ENCODE results near the gene TYW1B. TPM values are rescaled to one million over a fixed set of nuclear protein-coding genes. Genes with fewer than 3 reads are reported as not detected.
"Not testable (repeated sequence)": the region's sequence is repeated elsewhere in the genome, so short reads cannot be mapped to it uniquely, and the experiment has no call there.

TYW1B gene
- total RNA-seq, 1 experiment from 2014 or later = 3.0 TPM

DNA sequence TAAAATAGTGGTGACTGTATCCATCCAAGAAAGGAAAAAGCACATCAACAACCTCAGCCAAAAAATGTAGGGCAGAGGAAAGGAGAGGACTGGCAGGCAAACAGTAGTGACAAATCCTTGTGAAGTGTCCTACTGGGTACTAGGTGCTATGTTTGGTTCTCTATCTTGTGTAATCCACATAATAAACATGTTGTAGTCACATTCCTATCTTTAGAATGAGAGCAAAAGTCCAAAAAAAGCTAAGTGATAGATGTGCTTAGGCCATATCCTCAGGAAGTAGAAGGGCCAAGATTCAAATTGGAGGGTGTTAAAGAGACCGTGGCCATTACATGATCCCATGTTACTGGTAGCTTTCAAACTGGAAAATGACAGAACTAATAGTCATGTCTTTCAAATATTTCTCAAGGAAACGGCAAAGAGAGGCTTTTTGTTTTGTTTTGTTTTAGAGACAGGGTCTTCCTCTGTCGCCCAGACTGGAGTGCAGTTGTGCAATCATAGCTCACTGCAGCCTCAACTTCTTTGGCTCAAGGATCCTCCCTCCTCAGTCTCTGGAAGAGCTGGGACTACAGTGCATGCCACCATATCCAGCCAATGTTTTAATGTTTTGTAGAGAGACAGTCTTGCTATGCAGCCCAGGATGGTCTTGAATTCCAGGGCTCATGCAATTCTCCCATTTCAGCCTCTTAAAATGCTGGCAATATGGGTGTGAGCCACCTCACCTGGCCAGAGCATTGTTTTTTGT, 244.2 kb downstream of the TYW1B start:
- DNase-seq; H4K20me1 ChIP-seq (ENCODE audit: insufficient read depth); H3K79me2 ChIP-seq (ENCODE audit: low read depth); H3K9me2 ChIP-seq (ENCODE audit: insufficient read depth); H2AFZ ChIP-seq; H3K9me3 ChIP-seq (ENCODE audit: insufficient read depth, low read depth); intact Hi-C loops (cut with micrococcal nuclease; ENCODE audit: unreplicated experiment); H3F3A ChIP-seq (ENCODE audit: insufficient read depth, low read depth); H3K4me3 ChIP-seq; H3K27ac ChIP-seq; H3K36me3 ChIP-seq (ENCODE audit: low read depth); H3K27me3 ChIP-seq (ENCODE audit: insufficient read depth, low read depth); H3K4me2 ChIP-seq; CTCF ChIA-PET; H3K4me1 ChIP-seq (replicated peaks; ENCODE audit: insufficient read depth); POLR2A ChIA-PET (ENCODE audit: unreplicated experiment); BruUV-seq (replicated peaks): not testable (repeated sequence)

DNA sequence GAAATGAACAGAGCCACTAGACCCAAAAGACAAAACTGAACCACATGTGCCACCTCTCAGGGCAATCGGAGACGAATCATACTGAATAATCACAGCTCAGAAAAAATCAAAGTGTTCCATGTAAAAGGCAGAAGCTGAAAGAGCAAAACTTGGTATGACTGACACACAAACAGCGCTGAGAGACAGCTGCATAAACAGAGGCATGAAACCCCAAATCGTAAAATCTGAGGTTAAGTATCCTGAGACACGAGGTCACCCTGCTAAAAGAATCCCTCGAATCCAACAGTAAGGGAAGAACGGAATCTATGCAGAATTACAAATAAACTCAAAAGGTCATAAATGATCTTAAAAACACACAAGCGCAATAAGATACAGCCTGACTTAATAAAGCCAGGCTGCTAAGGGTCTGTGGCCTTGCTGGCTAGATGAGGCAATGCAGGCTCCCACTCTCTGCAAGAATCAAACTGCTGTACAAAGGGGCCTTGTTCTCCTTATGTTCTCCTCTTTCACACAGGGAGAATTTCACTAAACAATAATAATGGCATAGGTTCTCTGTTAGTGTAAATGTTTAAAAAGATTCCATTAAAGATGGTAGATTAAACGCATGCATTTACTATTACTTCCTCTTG, 247.7 kb downstream of the TYW1B start:
- BruUV-seq (replicated peaks); POLR2A ChIA-PET (ENCODE audit: unreplicated experiment): not testable (repeated sequence)

DNA sequence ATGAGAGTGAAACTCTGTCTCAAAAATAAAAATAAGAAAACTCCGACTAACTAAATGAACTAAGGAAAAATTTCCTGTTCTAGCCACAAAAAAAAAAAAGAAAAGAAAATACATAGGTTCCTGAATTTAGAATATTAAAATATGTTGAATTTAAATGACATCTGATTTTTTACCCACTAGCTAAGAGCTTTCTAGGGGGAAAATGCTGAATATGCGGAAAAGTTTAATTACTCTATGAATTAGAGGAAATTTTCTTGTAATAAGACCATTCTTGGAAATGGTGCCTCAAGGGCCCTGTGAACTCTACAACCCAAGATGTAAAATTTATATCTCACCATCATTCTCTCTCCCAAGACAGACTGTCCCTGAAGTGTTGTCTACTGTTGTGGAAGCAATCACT, 250.9 kb downstream of the TYW1B start:
- no peaks in the 10 kb centered on the region for H3K27me3 ChIP-seq (ENCODE audit: insufficient read depth, low read depth)
- H3K79me2 ChIP-seq (ENCODE audit: low read depth) = no peaks in the 10 kb centered on the region
- TF ChIP-seq EZH2 (IDR thresholded peaks at IDR 0.05; ENCODE audit: low read depth) = no peak
- TF ChIP-seq, protein P1, sequence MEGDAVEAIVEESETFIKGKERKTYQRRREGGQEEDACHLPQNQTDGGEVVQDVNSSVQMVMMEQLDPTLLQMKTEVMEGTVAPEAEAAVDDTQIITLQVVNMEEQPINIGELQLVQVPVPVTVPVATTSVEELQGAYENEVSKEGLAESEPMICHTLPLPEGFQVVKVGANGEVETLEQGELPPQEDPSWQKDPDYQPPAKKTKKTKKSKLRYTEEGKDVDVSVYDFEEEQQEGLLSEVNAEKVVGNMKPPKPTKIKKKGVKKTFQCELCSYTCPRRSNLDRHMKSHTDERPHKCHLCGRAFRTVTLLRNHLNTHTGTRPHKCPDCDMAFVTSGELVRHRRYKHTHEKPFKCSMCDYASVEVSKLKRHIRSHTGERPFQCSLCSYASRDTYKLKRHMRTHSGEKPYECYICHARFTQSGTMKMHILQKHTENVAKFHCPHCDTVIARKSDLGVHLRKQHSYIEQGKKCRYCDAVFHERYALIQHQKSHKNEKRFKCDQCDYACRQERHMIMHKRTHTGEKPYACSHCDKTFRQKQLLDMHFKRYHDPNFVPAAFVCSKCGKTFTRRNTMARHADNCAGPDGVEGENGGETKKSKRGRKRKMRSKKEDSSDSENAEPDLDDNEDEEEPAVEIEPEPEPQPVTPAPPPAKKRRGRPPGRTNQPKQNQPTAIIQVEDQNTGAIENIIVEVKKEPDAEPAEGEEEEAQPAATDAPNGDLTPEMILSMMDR (conservative IDR thresholded peaks at IDR 0.05) = no peak
- H2AFZ ChIP-seq = no peak overlapping the region
- CTCF ChIA-PET = no interaction called here
- no peak overlapping the region for H3K4me2 ChIP-seq
- POLR2A ChIA-PET (ENCODE audit: unreplicated experiment) = no interaction called here
- no peak overlapping the region for H3K27ac ChIP-seq
- no peaks in the 10 kb centered on the region for H4K20me1 ChIP-seq (ENCODE audit: insufficient read depth)
- intact Hi-C loops (cut with micrococcal nuclease; ENCODE audit: unreplicated experiment) = no loop called here
- no TSS peak for BruUV-seq (replicated peaks)
- H3F3A ChIP-seq (ENCODE audit: insufficient read depth, low read depth) = no peaks in the 10 kb centered on the region
- DNase-seq = no peak
- H3K9me3 ChIP-seq (ENCODE audit: insufficient read depth, low read depth) = no peaks in the 10 kb centered on the region
- H3K4me3 ChIP-seq = no peak overlapping the region
- no peaks in the 10 kb centered on the region for H3K9me2 ChIP-seq (ENCODE audit: insufficient read depth)
- no peaks in the 10 kb centered on the region for H3K36me3 ChIP-seq (ENCODE audit: low read depth)
- no peaks in the 10 kb centered on the region for H3K4me1 ChIP-seq (replicated peaks; ENCODE audit: insufficient read depth)

More for the DNA sequence above, 247.7 kb downstream of the TYW1B start:
- H3F3A ChIP-seq (ENCODE audit: insufficient read depth, low read depth); DNase-seq; intact Hi-C loops (cut with micrococcal nuclease; ENCODE audit: unreplicated experiment); H3K9me3 ChIP-seq (ENCODE audit: insufficient read depth, low read depth); H3K4me2 ChIP-seq; H4K20me1 ChIP-seq (ENCODE audit: insufficient read depth); H3K4me1 ChIP-seq (replicated peaks; ENCODE audit: insufficient read depth); CTCF ChIA-PET; H3K9me2 ChIP-seq (ENCODE audit: insufficient read depth); H3K36me3 ChIP-seq (ENCODE audit: low read depth); H3K79me2 ChIP-seq (ENCODE audit: low read depth); H3K27me3 ChIP-seq (ENCODE audit: insufficient read depth, low read depth); H2AFZ ChIP-seq; H3K27ac ChIP-seq; H3K4me3 ChIP-seq: not testable (repeated sequence)

DNA sequence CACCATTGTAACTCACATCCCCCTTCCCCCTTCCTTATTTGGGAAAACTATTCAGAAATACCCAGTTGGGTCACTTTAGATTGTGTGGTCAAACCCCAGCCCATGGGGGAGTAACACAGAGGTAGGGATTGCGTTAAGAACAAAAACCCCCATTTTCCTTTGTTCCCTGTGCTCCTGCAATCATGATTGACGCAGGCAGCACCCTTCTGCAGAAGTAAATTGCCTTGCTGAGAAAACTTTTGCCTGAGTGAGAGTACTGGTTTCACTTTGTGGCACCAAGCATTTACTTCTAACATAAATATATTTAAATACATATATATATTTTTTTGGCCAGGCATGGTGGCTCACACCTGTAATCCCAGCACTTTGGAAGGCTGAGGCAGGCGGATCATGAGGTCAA, 266.0 kb downstream of the TYW1B start:
- H3F3A ChIP-seq (ENCODE audit: insufficient read depth, low read depth); H4K20me1 ChIP-seq (ENCODE audit: insufficient read depth); H3K9me2 ChIP-seq (ENCODE audit: insufficient read depth); H3K4me1 ChIP-seq (replicated peaks; ENCODE audit: insufficient read depth); H3K27ac ChIP-seq; CTCF ChIA-PET; intact Hi-C loops (cut with micrococcal nuclease; ENCODE audit: unreplicated experiment); H3K27me3 ChIP-seq (ENCODE audit: insufficient read depth, low read depth); H3K9me3 ChIP-seq (ENCODE audit: insufficient read depth, low read depth); H2AFZ ChIP-seq; DNase-seq; POLR2A ChIA-PET (ENCODE audit: unreplicated experiment); H3K4me2 ChIP-seq; H3K36me3 ChIP-seq (ENCODE audit: low read depth); BruUV-seq (replicated peaks); H3K4me3 ChIP-seq; H3K79me2 ChIP-seq (ENCODE audit: low read depth): not testable (repeated sequence)

DNA sequence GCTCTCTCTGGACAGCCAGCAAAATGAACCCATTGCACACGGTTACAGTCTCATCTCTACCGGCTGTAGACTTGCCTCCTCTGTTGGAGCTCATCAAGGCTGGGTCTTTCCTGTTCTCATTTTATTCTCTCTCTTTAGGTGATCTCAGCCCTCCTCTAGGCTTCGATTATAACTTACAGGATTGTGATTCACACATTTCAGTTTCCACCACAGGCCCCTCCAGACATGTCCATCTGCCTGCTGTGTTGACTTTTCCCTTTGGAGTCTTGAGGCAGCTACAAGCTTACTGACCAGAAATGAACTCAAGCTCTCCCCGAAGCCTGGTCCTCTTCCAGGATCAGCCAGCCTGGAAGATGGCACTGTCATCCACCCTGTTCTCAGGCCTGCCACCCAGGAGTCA, 268.5 kb downstream of the TYW1B start:
- H3K9me3 ChIP-seq (ENCODE audit: insufficient read depth, low read depth); H3K4me2 ChIP-seq; DNase-seq; H2AFZ ChIP-seq; H3K27me3 ChIP-seq (ENCODE audit: insufficient read depth, low read depth); CTCF ChIA-PET; H3F3A ChIP-seq (ENCODE audit: insufficient read depth, low read depth); intact Hi-C loops (cut with micrococcal nuclease; ENCODE audit: unreplicated experiment); BruUV-seq (replicated peaks); H3K4me3 ChIP-seq; H3K36me3 ChIP-seq (ENCODE audit: low read depth); H3K27ac ChIP-seq; H4K20me1 ChIP-seq (ENCODE audit: insufficient read depth); H3K4me1 ChIP-seq (replicated peaks; ENCODE audit: insufficient read depth); H3K79me2 ChIP-seq (ENCODE audit: low read depth); POLR2A ChIA-PET (ENCODE audit: unreplicated experiment); H3K9me2 ChIP-seq (ENCODE audit: insufficient read depth): not testable (repeated sequence)

DNA sequence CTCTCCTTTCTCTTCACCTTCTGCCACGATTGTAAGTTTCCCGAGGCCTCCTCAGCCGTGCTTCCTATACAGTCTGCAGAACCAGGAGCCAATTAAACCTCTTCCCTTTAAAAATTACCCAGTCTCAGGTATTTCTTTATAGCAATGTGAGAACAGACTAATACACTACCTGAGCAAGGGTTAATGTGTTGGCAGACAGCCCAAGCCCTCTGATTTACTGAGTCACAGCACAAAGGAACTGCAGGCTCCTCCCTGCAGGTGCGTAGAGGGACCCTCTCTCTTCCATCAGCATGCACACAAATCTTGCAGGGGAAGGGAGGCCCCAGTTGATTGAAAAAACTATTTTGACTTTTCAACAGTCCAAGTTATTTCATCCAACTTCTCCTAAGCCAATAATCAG, 271.3 kb downstream of the TYW1B start:
- POLR2A ChIA-PET (ENCODE audit: unreplicated experiment); DNase-seq; H3K4me3 ChIP-seq; CTCF ChIA-PET; H3K79me2 ChIP-seq (ENCODE audit: low read depth); intact Hi-C loops (cut with micrococcal nuclease; ENCODE audit: unreplicated experiment); H2AFZ ChIP-seq; H3K9me2 ChIP-seq (ENCODE audit: insufficient read depth); H3K4me1 ChIP-seq (replicated peaks; ENCODE audit: insufficient read depth); H4K20me1 ChIP-seq (ENCODE audit: insufficient read depth); H3K36me3 ChIP-seq (ENCODE audit: low read depth); H3K27me3 ChIP-seq (ENCODE audit: insufficient read depth, low read depth); BruUV-seq (replicated peaks); H3F3A ChIP-seq (ENCODE audit: insufficient read depth, low read depth); H3K27ac ChIP-seq; H3K9me3 ChIP-seq (ENCODE audit: insufficient read depth, low read depth): not testable (repeated sequence)
- peak overlapping the region; percentile 16; the same call in 1 of the 2 replicates for H3K4me2 ChIP-seq
